Astrocyte (in vitro differentiated cells and primary cell): Measurements from ENCODE around the gene SREK1IP1. TPM values are rescaled to one million over a fixed set of nuclear protein-coding genes. Genes with fewer than 3 reads are reported as not detected.

Experiments
- DNase-seq: peaks from one replicate; pipeline ENCODE4 v3.0.0-alpha.2; 2010; ENCODE audit warnings: low read depth
- FAIRE-seq: peaks from 2 replicates; lab custom pipeline; 2011; peaks lifted over from hg19 to GRCh38; lab: Jason Lieb, UNC
- H2AFZ ChIP-seq: 2 replicates; pipeline ENCODE4 v1.6.0; 2012; ENCODE audit warnings: low read depth, low read length, inconsistent platforms
- H3K27ac ChIP-seq: 2 replicates; pipeline ENCODE4 v1.5.1; 2011; ENCODE audit warnings: low read depth, low read length, inconsistent platforms
- H3K27me3 ChIP-seq: 2 replicates; pipeline ENCODE4 v1.6.0; 2011; ENCODE audit warnings: low read length, inconsistent platforms; ENCODE audit not compliant: insufficient read depth
- H3K36me3 ChIP-seq: 2 replicates; pipeline ENCODE4 v1.5.1; 2011; ENCODE audit warnings: low read length, inconsistent platforms; ENCODE audit not compliant: insufficient read depth
- H3K4me1 ChIP-seq: 2 replicates; pipeline ENCODE4 v1.5.1; 2011; ENCODE audit warnings: low read length, inconsistent platforms; ENCODE audit not compliant: insufficient read depth
- H3K4me2 ChIP-seq: 2 replicates; pipeline ENCODE4 v1.6.0; 2012; ENCODE audit warnings: low read length, inconsistent platforms
- H3K4me3 ChIP-seq: 2 replicates; pipeline ENCODE4 v1.5.1; 2011; ENCODE audit warnings: low read depth, mild to moderate bottlenecking, low read length, inconsistent platforms; ENCODE audit not compliant: insufficient read depth
- H3K79me2 ChIP-seq: 2 replicates; pipeline ENCODE4 v1.6.0; 2012; ENCODE audit warnings: mild to moderate bottlenecking, low read length, inconsistent platforms; ENCODE audit not compliant: insufficient read depth
- H3K9ac ChIP-seq: 2 replicates; pipeline ENCODE4 v1.6.0; 2012; ENCODE audit warnings: mild to moderate bottlenecking, low read length, inconsistent platforms
- H3K9me3 ChIP-seq: 2 replicates; pipeline ENCODE4 v1.5.1; 2012; ENCODE audit warnings: low read depth, mild to moderate bottlenecking, low read length, inconsistent platforms; ENCODE audit not compliant: insufficient read depth
- H4K20me1 ChIP-seq: 2 replicates; pipeline ENCODE4 v1.6.0; 2012; ENCODE audit warnings: low read length, inconsistent platforms; ENCODE audit not compliant: insufficient read depth
- H3K27ac Mint-ChIP-seq: one replicate; pipeline ENCODE4 v1.8.0; 2021; ENCODE audit warnings: mild to moderate bottlenecking, mixed read lengths; ENCODE audit not compliant: unreplicated experiment
- H3K27me3 Mint-ChIP-seq: one replicate; pipeline ENCODE4 v1.8.0; 2021; ENCODE audit warnings: low read depth, mixed read lengths; ENCODE audit not compliant: unreplicated experiment
- H3K36me3 Mint-ChIP-seq: one replicate; pipeline ENCODE4 v1.8.0; 2021; ENCODE audit warnings: low read depth, mixed read lengths; ENCODE audit not compliant: unreplicated experiment
- H3K4me1 Mint-ChIP-seq: one replicate; pipeline ENCODE4 v1.8.0; 2021; ENCODE audit warnings: low read depth, mixed read lengths; ENCODE audit not compliant: unreplicated experiment
- H3K4me3 Mint-ChIP-seq: one replicate; pipeline ENCODE4 v1.8.0; 2021; ENCODE audit warnings: mild to moderate bottlenecking, moderate library complexity, mixed read lengths; ENCODE audit not compliant: unreplicated experiment
- H3K9me3 Mint-ChIP-seq: one replicate; pipeline ENCODE4 v1.8.0; 2021; ENCODE audit warnings: mild to moderate bottlenecking, mixed read lengths; ENCODE audit not compliant: unreplicated experiment
- CTCF ChIP-seq: IDR thresholded peaks from 2 replicates; pipeline ENCODE4 v1.5.1; 2011; ENCODE audit warnings: low read depth, mild to moderate bottlenecking, inconsistent platforms, low read length, moderate library complexity; ENCODE audit not compliant: insufficient read depth
- EZH2 ChIP-seq: IDR thresholded peaks from 2 replicates; pipeline ENCODE4 v1.6.1; 2012; ENCODE audit warnings: mild to moderate bottlenecking, low read length, inconsistent platforms; ENCODE audit not compliant: insufficient read depth
- total RNA-seq: library from RNA; stranded (reverse); gene quantifications from 2 replicates; pipeline ENCODE4 v1.2.1, GENCODE V29; 2021

Gene SREK1IP1
- total RNA-seq, 1 donor from 2014 or later: 27.3 TPM

GRCh38 chr5:64759960-64760660 is 8.4 kb downstream of the SREK1IP1 start:
- DNase-seq (no peak), FAIRE-seq (no peak)
- H3K4me1 Mint-ChIP-seq: peaks cover 15% of the 10 kb centered on the region
- H2AFZ ChIP-seq: no peak overlapping the region
- H3K27ac ChIP-seq: no peak overlapping the region
- H3K9ac ChIP-seq: no peak overlapping the region
- H3K4me2 ChIP-seq: no peak overlapping the region
- no peaks in the 10 kb centered on the region for H3K36me3 Mint-ChIP-seq
- H3K36me3 ChIP-seq: peaks cover 6% of the 10 kb centered on the region
- no peaks in the 10 kb centered on the region for H3K9me3 Mint-ChIP-seq
- H3K27me3 Mint-ChIP-seq: no peaks in the 10 kb centered on the region
- H3K4me3 ChIP-seq: no peak overlapping the region
- H3K27ac Mint-ChIP-seq: no peak overlapping the region
- peaks cover 50% of the 10 kb centered on the region for H4K20me1 ChIP-seq
- H3K27me3 ChIP-seq: no peaks in the 10 kb centered on the region
- TF ChIP-seq EZH2: no peak
- no peak for TF ChIP-seq CTCF
- H3K9me3 ChIP-seq: no peaks in the 10 kb centered on the region
- peaks cover 94% of the 10 kb centered on the region for H3K79me2 ChIP-seq
- H3K4me3 Mint-ChIP-seq: no peak overlapping the region
- H3K4me1 ChIP-seq: no peaks in the 10 kb centered on the region

- no peak overlapping the region for H3K4me3 Mint-ChIP-seq
- H3K4me1 Mint-ChIP-seq: peaks cover 15% of the 10 kb centered on the region
- H3K9me3 Mint-ChIP-seq: no peaks in the 10 kb centered on the region
- no peak overlapping the region for H3K4me3 ChIP-seq
- peaks cover 94% of the 10 kb centered on the region for H3K79me2 ChIP-seq
- no peaks in the 10 kb centered on the region for H3K27me3 ChIP-seq
- H3K9me3 ChIP-seq: no peaks in the 10 kb centered on the region
- no peak overlapping the region for H3K27ac ChIP-seq
- no peaks in the 10 kb centered on the region for H3K27me3 Mint-ChIP-seq
- H3K27ac Mint-ChIP-seq: no peak overlapping the region
- H3K4me1 ChIP-seq: no peaks in the 10 kb centered on the region
- TF ChIP-seq CTCF: no peak
- no peak for TF ChIP-seq EZH2
- DNase-seq (no peak), FAIRE-seq (no peak)
- no peak overlapping the region for H3K9ac ChIP-seq
- no peak overlapping the region for H3K4me2 ChIP-seq
- no peaks in the 10 kb centered on the region for H3K36me3 Mint-ChIP-seq
- H2AFZ ChIP-seq: no peak overlapping the region
- peaks cover 49% of the 10 kb centered on the region for H4K20me1 ChIP-seq
- H3K36me3 ChIP-seq: peaks cover 4% of the 10 kb centered on the region
Observed at GRCh38 chr5:64758901-64759300, 9.6 kb downstream of the SREK1IP1 start.

- H3K27me3 ChIP-seq: no peaks in the 10 kb centered on the region
- no peak for DNase-seq
- Mint-ChIP-seq H3K36me3 (peaks cover 2% of the 10 kb centered on the region), H3K27ac (no peak overlapping the region), H3K4me3 (no peak overlapping the region), H3K27me3 (no peaks in the 10 kb centered on the region), H3K9me3 (no peaks in the 10 kb centered on the region), H3K4me1 (no peaks in the 10 kb centered on the region)
- H3K4me1 ChIP-seq: no peaks in the 10 kb centered on the region
- H4K20me1 ChIP-seq: peaks cover 28% of the 10 kb centered on the region
- H3K9ac ChIP-seq: no peak overlapping the region
- no peak overlapping the region for H3K4me3 ChIP-seq
- no peak overlapping the region for H3K27ac ChIP-seq
- H3K36me3 ChIP-seq: peaks cover 7% of the 10 kb centered on the region
- no peaks in the 10 kb centered on the region for H3K9me3 ChIP-seq
- TF ChIP-seq CTCF (no peak), EZH2 (no peak)
- peaks cover 49% of the 10 kb centered on the region for H3K79me2 ChIP-seq
- FAIRE-seq: no peak
- no peak overlapping the region for H2AFZ ChIP-seq
- no peak overlapping the region for H3K4me2 ChIP-seq
Observed at GRCh38 chr5:64754066-64754465, 14.4 kb downstream of the SREK1IP1 start.
